ENCODE results near the gene CDCP1.

CDCP1 gene

GRCh38 chr3:45123581-45124269 lies 22.5 kb downstream of the CDCP1 start:
- no peak for TF ChIP-seq SPI1 (IDR thresholded peaks at IDR 0.05; ENCODE audit: borderline replicate concordance, low read depth)
- TF ChIP-seq, protein P1, sequence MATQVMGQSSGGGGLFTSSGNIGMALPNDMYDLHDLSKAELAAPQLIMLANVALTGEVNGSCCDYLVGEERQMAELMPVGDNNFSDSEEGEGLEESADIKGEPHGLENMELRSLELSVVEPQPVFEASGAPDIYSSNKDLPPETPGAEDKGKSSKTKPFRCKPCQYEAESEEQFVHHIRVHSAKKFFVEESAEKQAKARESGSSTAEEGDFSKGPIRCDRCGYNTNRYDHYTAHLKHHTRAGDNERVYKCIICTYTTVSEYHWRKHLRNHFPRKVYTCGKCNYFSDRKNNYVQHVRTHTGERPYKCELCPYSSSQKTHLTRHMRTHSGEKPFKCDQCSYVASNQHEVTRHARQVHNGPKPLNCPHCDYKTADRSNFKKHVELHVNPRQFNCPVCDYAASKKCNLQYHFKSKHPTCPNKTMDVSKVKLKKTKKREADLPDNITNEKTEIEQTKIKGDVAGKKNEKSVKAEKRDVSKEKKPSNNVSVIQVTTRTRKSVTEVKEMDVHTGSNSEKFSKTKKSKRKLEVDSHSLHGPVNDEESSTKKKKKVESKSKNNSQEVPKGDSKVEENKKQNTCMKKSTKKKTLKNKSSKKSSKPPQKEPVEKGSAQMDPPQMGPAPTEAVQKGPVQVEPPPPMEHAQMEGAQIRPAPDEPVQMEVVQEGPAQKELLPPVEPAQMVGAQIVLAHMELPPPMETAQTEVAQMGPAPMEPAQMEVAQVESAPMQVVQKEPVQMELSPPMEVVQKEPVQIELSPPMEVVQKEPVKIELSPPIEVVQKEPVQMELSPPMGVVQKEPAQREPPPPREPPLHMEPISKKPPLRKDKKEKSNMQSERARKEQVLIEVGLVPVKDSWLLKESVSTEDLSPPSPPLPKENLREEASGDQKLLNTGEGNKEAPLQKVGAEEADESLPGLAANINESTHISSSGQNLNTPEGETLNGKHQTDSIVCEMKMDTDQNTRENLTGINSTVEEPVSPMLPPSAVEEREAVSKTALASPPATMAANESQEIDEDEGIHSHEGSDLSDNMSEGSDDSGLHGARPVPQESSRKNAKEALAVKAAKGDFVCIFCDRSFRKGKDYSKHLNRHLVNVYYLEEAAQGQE (IDR thresholded peaks at IDR 0.05; ENCODE audit: insufficient replicate concordance, low read depth) = no peak
- TF ChIP-seq, protein P2, sequence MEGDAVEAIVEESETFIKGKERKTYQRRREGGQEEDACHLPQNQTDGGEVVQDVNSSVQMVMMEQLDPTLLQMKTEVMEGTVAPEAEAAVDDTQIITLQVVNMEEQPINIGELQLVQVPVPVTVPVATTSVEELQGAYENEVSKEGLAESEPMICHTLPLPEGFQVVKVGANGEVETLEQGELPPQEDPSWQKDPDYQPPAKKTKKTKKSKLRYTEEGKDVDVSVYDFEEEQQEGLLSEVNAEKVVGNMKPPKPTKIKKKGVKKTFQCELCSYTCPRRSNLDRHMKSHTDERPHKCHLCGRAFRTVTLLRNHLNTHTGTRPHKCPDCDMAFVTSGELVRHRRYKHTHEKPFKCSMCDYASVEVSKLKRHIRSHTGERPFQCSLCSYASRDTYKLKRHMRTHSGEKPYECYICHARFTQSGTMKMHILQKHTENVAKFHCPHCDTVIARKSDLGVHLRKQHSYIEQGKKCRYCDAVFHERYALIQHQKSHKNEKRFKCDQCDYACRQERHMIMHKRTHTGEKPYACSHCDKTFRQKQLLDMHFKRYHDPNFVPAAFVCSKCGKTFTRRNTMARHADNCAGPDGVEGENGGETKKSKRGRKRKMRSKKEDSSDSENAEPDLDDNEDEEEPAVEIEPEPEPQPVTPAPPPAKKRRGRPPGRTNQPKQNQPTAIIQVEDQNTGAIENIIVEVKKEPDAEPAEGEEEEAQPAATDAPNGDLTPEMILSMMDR (IDR thresholded peaks at IDR 0.05; ENCODE audit: insufficient read depth, low read length) = no peak
- no peak for TF ChIP-seq GABPA (IDR thresholded peaks at IDR 0.05; ENCODE audit: low read depth)
- TF ChIP-seq POLR2AphosphoS5 (IDR thresholded peaks at IDR 0.05; ENCODE audit: low read depth) = no peak
- Histone ChIP-seq H3K4me3 (replicated peaks; ENCODE audit: insufficient read depth, low read length) (no peak overlapping the region), H3K27me3 (ENCODE audit: insufficient read depth, poor library complexity, severe bottlenecking) (peaks cover under 1% of the 10 kb centered on the region), H3K27ac (replicated peaks) (no peak overlapping the region)
- no peak for DNase-seq (ENCODE audit: low read depth in 1 of 2, low spot score in 1 of 2)

DNA sequence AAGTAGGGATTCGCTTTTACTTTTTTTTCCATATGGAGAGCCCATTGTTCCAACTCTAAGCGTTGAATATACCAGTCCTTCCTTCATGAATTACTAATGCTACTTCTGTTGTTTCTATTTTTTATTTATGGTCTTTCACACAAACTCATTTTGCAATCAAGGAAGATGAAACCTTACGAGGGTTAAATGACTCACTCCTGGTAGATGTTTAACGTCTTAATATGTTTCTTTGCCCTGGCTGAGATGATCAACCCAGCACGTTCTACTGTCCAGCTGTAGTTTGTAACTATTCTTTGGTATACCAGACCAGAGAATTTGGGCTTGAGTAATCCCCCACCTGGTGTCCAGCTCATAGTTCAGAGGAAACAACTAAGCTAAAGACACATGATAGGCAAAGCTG lies 23.1 kb downstream of the CDCP1 start:
- Histone ChIP-seq H3K27me3 (ENCODE audit: insufficient read depth, poor library complexity, severe bottlenecking) (peaks cover 3% of the 10 kb centered on the region), H3K27ac (replicated peaks) (no peak overlapping the region), H3K4me3 (replicated peaks; ENCODE audit: insufficient read depth, low read length) (no peak overlapping the region)
- no peak for DNase-seq (ENCODE audit: low read depth in 1 of 2, low spot score in 1 of 2)
- TF ChIP-seq POLR2AphosphoS5 (IDR thresholded peaks at IDR 0.05; ENCODE audit: low read depth) (no peak), SPI1 (IDR thresholded peaks at IDR 0.05; ENCODE audit: borderline replicate concordance, low read depth) (no peak), GABPA (IDR thresholded peaks at IDR 0.05; ENCODE audit: low read depth) (no peak)
- TF ChIP-seq, protein P1 (IDR thresholded peaks at IDR 0.05; ENCODE audit: insufficient replicate concordance, low read depth) = no peak
- TF ChIP-seq, protein P2 (IDR thresholded peaks at IDR 0.05; ENCODE audit: insufficient read depth, low read length) = no peak

- DNase-seq (ENCODE audit: low read depth in 1 of 2, low spot score in 1 of 2) = no peak
- Histone ChIP-seq H3K4me3 (replicated peaks; ENCODE audit: insufficient read depth, low read length) (no peak overlapping the region), H3K27ac (replicated peaks) (no peak overlapping the region), H3K27me3 (ENCODE audit: insufficient read depth, poor library complexity, severe bottlenecking) (peaks cover 3% of the 10 kb centered on the region)
- TF ChIP-seq GABPA (IDR thresholded peaks at IDR 0.05; ENCODE audit: low read depth) (no peak), SPI1 (IDR thresholded peaks at IDR 0.05; ENCODE audit: borderline replicate concordance, low read depth) (no peak)
Measured at GRCh38 chr3:45120359-45121158, 25.6 kb downstream of the CDCP1 start.

- Histone ChIP-seq H3K4me3 (replicated peaks; ENCODE audit: insufficient read depth, low read length) (no peak overlapping the region), H3K27me3 (ENCODE audit: insufficient read depth, poor library complexity, severe bottlenecking) (peaks cover 3% of the 10 kb centered on the region), H3K27ac (replicated peaks) (no peak overlapping the region)
- DNase-seq (ENCODE audit: low read depth in 1 of 2, low spot score in 1 of 2) = no peak
- TF ChIP-seq SPI1 (IDR thresholded peaks at IDR 0.05; ENCODE audit: borderline replicate concordance, low read depth) (no peak), POLR2AphosphoS5 (IDR thresholded peaks at IDR 0.05; ENCODE audit: low read depth) (no peak), GABPA (IDR thresholded peaks at IDR 0.05; ENCODE audit: low read depth) (no peak)
- TF ChIP-seq, protein P1 (IDR thresholded peaks at IDR 0.05; ENCODE audit: insufficient replicate concordance, low read depth) = no peak
- TF ChIP-seq, protein P2 (IDR thresholded peaks at IDR 0.05; ENCODE audit: insufficient read depth, low read length) = no peak
Measured at GRCh38 chr3:45119824-45120358, 26.3 kb downstream of the CDCP1 start.
